ENCODE measurements around the gene ZSWIM6.

ZSWIM6 gene

GRCh38 chr5:61589946-61590345 is 257.9 kb downstream of the ZSWIM6 start:
- H3K4me3 ChIP-seq (ENCODE audit: low read depth, low read length), result no peak overlapping the region
- in situ Hi-C loops (cut with HindIII; ENCODE audit: low sequenced_read_pairs), result no loop called here
- DNase-seq (ENCODE audit: low read depth, low spot score), result no peak
- TF ChIP-seq CTCF (IDR thresholded peaks at IDR 0.05; ENCODE audit: low read depth, low read length), result no peak

- no peak for TF ChIP-seq CTCF (IDR thresholded peaks at IDR 0.05; ENCODE audit: low read depth, low read length)
- in situ Hi-C loops (cut with HindIII; ENCODE audit: low sequenced_read_pairs), result no loop called here
- no peak overlapping the region for H3K4me3 ChIP-seq (ENCODE audit: low read depth, low read length)
- no peak for DNase-seq (ENCODE audit: low read depth, low spot score)
Observed at GRCh38 chr5:61590473-61590872, 258.4 kb downstream of the ZSWIM6 start.

- in situ Hi-C loops (cut with HindIII; ENCODE audit: low sequenced_read_pairs), result no loop called here
- no peak for DNase-seq (ENCODE audit: low read depth, low spot score)
- no peak overlapping the region for H3K4me3 ChIP-seq (ENCODE audit: low read depth, low read length)
- no peak for TF ChIP-seq CTCF (IDR thresholded peaks at IDR 0.05; ENCODE audit: low read depth, low read length)
Observed at GRCh38 chr5:61591859-61592258, 259.8 kb downstream of the ZSWIM6 start.

- in situ Hi-C loops (cut with HindIII; ENCODE audit: low sequenced_read_pairs), result no loop called here
- H3K4me3 ChIP-seq (ENCODE audit: low read depth, low read length), result no peak overlapping the region
- no peak for TF ChIP-seq CTCF (IDR thresholded peaks at IDR 0.05; ENCODE audit: low read depth, low read length)
- DNase-seq (ENCODE audit: low read depth, low spot score), result no peak
Observed at GRCh38 chr5:61595426-61595825, 263.4 kb downstream of the ZSWIM6 start.
